Measurements from ENCODE around the gene VSTM2L. TPM values are rescaled to one million over a fixed set of nuclear protein-coding genes. Genes with fewer than 3 reads are reported as not detected.

Gene VSTM2L
- polyA plus RNA-seq, 3 donors: 0.82 to 3.3 (median 1.9) TPM

DNA sequence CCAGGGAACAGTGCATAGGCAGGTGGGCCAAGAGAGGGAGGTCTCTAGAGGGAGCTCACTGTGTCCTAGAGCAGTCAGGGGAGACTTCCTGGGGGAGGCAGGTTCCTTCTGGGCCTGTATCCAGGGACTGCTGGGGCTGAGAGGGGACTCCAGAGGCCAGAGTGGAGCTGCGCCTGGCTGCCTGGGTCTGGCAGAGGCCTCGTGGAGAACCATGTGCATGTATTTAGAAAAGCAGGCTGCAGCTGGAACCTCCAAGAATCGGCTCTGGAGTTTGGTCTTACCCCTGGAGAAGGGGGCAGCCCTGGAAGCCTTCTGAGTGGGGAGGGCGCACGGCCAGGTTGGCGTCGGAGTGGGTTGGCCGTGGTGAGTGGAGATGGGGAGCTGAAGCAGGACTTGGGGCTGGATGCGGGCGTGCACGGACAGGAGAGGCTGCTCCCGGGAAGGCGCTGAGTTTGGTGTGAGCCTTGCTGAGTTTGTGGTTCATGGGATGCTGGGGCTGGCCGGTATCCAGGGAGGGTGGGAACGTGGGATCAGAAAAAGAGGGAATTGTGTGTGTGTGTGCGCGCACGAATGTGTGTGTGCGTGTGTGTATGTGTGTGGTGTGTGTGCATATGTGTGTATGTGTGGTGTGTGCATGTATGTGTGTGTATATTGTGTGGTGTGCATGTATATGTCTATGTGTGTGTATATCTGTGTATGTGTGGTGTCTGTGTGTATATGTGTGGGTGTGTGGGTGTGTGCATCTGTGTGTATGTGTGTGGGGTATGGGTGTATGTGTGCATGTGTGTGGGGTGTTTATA lies 10.8 kb downstream of the VSTM2L start:
- no peak for DNase-seq (ENCODE audit: extremely low read depth in 1 of 11, low read depth in 9 of 11, low spot score in 4 of 11)

DNA sequence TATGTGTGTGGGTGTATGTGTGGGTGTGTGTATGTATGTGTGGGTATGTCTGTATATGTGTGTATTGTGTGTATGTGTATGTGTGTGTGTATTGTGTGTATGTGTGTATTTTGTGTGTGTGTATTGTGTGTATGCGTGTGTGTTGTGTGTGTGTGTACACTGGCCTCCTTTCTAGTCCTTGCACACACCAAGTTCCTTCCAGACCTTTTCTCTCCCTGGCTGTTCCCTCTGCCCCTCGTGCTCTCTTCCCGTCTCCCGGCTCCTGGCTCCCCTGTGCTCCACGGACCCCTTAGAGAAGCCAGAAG lies 11.4 kb downstream of the VSTM2L start:
- DNase-seq (ENCODE audit: extremely low read depth in 1 of 11, low read depth in 9 of 11, low spot score in 4 of 11): no peak

DNA sequence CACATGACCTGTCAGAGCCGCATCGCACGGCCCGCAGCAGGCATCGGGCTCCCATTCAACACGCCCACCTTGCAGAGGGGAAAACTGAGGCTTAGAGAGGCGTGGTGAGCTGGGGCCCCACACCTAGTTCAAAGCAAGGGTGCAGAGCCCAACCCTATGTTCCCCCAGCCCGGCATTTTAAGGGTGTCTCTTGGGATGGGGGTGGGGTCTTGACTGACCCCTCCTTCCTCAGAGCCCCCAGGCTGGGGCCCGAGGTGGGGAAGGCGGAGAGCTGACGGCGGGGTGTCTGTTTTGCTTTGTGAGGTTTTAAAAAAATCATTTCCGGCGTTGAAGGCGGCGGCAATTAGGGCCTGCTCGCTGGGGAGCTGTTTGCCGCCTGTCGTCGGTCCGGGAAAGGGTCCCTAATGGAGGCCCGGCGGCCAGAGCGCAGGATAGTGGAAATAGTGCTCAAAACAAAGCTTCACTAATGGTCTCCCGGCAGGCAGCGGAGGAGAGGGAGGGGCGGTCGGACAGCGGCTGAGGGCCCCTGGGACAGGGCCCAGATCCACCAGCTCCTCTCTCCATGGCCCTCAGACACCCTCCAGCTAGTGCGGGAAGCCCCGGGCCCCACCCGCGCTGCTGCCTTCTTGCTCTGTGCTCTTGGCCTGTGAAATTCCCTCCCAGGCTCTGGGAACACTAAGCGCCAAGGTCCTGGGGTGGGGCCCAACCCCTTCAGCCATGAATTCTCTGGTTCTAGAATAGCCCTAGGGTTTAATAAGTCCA lies 11.9 kb downstream of the VSTM2L start:
- peak in 1 of 11 donors; percentile 36 for DNase-seq (ENCODE audit: extremely low read depth in 1 of 11, low read depth in 9 of 11, low spot score in 4 of 11)

DNA sequence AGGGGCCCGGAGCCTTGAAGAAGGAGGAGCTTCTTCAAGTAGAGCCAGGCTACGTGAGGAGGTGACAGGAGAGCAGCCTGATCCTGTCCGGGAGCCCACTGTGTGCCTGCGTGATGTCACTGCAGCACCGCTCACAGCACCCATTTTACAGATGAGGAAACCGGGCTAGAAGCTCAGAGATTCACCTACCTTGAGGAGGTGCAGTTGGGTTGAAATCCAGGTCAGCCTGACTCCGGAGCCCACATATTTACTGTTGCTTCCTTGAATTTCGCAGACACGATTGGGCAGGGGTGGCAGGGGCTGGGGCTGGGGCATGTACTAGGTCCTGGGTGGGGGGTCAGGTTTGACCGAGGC lies 12.5 kb downstream of the VSTM2L start:
- DNase-seq (ENCODE audit: extremely low read depth in 1 of 11, low read depth in 9 of 11, low spot score in 4 of 11): no peak

DNA sequence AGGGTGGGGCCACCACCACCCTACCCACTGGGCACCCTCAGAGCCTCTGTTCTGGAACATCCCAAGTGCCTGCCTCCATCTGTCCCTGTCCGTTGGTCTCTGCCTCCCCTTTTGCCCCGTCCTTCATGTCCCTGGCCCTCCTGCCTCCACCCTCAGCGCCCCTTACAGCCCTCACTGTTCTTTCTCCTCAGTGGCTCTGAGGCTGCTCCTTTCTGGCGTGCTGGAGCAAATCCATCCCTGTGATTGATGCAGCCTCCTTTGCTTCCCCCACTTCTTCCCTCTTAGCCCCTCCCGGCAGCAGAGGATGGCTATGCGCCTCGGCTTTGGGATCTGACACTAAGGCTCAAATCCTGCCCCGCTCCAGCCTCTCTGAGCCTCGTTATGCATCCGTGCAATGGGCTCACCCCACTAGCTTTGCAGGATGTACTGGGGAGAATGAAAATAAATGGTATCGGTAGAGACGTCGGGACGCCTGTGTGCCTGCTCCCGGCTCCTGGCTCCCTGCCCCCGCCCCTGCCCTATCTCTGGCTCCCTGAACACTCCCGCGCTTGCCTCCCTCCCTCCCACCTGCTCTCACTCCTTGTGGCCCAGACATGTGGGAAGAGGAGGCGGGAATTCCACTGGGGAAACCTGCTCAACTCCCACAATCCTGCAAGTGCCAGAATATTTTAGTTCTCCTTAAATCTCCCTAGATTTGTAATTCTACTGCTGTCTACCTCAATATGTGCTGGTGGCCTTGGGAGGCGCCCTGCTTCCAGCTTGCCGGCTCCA lies 13.1 kb downstream of the VSTM2L start:
- no peak for DNase-seq (ENCODE audit: extremely low read depth in 1 of 11, low read depth in 9 of 11, low spot score in 4 of 11)

DNA sequence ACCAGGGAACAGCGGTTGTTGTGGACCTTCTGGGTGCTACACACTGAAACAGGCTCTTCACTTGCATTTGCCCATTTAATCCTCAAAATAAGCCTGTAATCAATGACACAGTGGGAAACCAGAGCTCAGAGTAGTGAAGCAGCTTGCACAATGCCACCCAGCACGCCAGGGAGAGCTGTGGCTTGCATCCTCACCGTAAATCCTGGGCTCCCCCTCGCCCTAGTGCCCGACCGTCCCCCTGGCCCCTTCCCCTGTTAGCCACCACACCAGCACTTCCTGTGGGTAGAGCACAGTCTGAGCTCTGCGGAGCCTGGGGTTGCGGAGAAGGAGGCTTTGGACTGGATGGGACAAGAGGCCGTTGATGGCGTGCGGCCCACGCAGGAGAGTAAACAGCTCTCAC lies 14.5 kb downstream of the VSTM2L start:
- DNase-seq (ENCODE audit: extremely low read depth in 1 of 11, low read depth in 9 of 11, low spot score in 4 of 11): no peak

DNA sequence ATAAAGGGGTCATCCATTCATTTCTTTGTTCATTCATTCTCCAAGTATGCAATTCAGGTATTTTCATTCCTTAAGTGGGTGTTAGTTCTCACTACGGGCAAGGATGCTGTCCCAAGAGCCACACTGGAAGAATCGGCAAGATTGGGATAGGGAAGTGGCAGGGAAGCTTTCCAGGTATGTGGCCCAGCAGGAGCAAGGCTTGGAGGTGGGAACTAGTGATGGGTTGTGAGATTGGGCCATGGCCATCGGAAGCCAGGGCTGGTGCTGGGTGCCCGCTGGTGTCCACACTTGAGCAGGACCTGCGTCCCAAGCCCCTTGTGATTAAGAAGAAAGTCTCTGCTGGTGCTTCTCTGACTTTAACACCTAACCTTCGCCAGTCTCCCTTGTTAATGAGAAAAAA lies 15.1 kb downstream of the VSTM2L start:
- no peak for DNase-seq (ENCODE audit: extremely low read depth in 1 of 11, low read depth in 9 of 11, low spot score in 4 of 11)

DNA sequence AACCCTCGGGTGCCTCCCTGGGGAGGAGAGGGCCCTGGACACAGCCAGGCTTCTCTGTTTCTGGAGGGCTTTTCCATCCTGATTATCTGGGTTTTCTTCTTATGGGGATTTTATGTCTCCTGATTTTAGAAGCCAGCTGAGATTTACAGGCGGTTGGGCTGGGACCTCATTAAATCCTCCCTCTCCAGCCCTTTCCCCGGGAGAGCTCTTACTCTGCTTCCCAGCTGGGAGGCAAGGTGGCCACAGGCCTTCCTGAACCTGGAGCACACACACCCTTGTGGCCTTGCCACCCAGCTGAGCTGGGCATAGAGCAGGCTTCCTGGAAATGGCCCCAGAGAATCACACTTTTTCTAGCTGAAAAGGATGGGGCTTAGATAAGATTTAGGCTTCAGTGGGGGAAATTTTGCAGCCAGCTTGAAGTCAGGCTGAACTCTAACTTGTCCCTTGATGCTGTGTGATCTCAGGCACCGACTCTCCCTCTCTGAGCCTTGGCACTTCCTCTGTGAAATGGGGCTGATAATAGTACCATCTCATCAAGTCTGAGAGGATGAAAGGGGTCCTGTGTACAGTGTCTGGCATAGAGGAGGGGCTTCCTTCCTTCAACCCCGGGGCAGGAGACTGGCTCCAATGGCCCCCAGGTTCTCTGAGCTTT lies 16.6 kb downstream of the VSTM2L start:
- peak in 1 of 11 donors; percentile 42 for DNase-seq (ENCODE audit: extremely low read depth in 1 of 11, low read depth in 9 of 11, low spot score in 4 of 11)

DNA sequence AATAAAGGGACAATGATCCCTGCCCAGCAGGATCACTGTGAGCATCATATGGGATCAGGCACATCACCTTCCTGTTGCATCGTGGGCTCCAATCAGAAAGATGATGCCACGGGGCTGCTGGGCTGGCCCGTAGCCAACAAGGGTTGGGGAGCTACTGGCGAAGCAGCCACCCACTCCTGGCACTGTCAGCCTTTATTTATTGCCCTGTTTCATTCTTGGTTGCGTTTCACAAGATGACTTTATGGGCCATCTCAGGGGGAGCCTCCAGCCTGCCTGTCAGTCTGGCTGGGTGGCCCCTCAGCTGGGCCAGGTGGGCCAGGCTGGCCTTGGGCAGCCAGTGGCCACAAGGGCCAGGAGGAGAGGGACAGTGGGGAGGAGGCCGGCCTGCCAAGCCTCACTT lies 17.3 kb downstream of the VSTM2L start:
- no peak for DNase-seq (ENCODE audit: extremely low read depth in 1 of 11, low read depth in 9 of 11, low spot score in 4 of 11)

DNA sequence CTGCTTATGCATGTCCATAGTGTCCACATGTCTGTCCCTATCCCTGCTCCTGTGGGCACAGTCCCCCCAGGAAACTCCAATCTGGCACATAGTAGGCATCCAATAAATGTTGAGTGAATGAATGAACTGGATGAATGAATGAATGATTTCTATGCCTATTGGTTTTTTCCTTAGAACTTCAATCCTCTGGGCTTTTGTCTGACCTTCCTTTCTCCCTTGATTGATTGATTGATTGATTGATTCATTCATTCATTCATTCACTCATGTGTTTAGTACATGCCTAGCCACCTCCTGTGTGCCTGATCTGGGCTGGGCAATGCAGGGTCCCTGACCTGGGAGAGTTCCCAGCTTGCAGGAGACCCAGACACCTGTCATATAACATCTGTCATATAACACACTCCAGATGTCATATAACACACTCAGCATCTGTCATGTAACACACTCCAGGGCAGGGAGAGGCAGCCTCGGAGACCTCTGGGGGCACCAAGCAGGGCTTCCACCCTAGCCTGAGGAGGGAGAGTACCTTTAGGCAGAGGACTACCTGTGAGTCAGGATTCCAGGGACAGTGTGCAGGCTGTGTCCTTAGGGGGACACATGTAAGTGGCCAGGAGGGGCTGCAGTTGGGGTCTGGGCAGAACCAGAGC lies 17.9 kb downstream of the VSTM2L start:
- DNase-seq (ENCODE audit: extremely low read depth in 1 of 11, low read depth in 9 of 11, low spot score in 4 of 11): no peak

DNA sequence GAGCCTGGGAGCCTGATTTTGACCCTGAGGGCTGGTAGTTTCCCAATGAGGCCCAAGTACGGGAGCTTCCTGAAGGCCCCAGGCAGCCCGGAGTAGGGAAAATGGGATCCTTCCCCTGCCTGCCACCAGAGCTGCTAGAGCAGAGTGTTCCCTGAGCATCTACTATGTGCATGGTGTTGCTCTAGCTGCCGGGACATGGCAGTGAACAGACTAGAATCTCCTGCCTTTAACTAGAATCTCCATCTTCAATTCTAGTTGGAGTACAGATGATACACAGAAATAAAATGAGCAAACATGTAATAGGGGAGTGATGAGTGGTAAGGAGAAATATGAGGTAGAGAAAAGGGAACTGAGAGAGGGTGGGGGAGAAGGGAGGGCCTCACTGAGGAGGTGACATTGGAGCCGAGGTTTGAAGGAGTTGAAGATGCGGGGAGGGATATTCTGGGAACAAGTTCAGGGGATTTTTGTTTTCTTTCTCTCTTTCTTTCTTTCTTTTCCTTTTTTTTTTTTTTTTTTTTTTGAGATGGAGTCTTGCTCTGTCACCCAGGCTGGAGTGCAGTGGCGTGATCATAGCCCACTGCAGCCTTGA lies 18.5 kb downstream of the VSTM2L start:
- DNase-seq (ENCODE audit: extremely low read depth in 1 of 11, low read depth in 9 of 11, low spot score in 4 of 11): no peak

DNA sequence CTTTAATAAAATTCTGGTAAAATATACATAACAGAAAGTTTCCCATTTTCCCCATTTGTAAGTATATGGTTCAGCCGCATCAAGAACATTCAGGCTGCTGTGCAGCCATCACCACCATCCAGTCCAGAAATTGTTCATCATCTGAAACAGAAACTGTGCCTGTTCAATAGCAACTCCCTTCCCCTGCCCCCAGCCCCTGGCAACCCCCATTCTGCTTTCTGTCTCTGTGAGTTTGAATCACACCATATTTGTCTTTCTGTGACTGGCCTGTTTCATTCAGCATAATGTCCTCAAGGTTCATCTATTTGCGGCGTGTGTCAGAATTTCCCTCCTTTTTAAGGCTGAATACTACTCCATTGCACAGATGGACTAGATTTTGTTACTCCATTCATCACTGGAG lies 19.1 kb downstream of the VSTM2L start:
- DNase-seq (ENCODE audit: extremely low read depth in 1 of 11, low read depth in 9 of 11, low spot score in 4 of 11): no peak

DNA sequence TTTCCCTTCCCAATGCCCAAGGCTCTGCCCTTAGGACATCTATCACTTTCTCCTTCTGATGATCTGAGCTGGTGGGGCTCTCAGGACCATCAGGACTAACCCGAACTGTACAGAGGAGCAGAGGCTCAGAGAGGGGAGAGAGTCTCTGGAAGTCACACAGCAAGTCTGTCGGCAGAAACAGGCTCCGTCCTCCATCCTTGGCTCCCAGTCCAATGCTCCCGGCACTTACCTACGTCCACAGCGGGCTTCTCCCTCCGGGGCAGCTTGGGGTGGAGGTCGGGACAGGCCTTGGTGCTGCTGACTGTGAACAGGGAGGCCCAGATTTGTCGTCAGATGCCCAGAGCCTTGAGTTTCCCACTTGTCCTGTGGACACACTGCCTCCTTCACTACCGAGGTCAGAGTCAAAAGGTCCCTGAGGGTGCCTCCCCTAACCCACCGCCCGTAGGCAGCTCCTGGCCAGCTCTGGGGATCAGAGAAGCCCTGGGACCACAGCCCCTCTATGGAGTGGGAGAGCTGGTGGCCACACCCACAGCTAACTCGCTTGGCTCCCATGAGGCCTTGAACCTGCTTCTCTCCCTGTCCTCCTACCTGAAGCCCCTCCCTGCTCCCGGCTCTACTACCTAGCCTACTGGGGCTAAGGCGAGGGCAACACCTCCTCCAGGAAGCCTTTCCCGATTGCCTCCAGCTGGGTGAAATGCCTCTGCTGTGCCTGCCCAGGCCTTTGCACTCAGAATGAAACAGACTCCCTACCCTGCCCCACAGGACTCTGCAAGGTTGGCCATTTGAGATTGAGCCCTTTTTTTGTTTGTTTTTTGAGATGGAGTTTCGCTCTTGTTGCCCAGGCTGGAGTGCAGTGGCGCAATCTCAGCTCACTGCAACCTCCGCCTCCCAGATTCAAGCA lies 22.6 kb downstream of the VSTM2L start:
- no peak for DNase-seq (ENCODE audit: extremely low read depth in 1 of 11, low read depth in 9 of 11, low spot score in 4 of 11)

DNA sequence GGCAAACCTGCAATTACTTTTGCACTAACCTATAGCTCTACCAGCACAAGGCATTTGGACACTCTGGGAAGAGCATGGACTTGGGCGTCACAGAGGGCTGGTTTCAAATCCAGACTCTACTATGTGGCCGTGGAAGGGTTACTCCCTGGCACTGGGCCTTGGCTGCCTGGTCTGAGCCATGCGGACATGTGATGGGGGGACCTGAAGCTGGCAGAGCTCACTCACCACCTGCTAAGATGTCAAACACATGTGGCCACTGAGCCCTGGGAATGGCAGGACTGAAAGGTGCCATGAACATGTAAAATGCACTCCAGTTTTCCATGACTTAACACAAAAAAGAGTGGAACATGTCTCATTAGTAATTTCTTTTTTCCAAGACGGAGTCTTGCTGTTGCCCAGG lies 23.7 kb downstream of the VSTM2L start:
- DNase-seq (ENCODE audit: extremely low read depth in 1 of 11, low read depth in 9 of 11, low spot score in 4 of 11): no peak

DNA sequence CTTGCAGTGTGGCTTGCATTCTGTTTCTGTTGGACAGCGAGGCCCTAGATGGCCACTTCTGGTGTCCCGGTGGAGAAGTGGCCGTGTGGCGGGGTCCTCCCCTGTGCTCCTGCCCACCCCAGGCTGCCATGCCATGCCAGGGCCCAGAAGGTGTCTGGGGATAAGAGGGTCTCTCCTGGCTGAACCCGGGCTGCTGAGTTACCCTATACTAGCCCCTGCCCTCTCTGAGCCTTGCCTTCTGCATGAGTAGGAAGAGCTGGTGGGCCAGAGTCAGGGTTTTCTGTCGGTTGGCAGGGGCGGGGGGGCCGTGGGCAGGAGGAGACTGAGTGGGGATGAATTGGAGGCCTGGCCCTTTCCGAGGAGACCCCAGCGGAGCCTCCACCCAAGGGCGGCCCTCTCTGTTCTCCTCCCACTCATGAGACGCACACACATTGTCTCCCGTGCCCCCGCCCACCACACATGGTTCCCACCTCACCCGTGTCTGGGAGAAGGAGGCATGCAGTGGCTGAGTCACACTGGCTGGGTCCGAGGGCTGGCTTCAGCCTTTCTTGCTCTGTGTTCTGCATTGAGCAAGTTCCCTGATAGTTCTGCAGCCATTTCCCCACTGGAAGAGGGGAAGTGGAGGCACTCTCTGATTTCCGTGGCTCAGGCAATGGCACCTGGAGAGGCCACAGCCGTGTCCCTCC lies 24.6 kb downstream of the VSTM2L start:
- DNase-seq (ENCODE audit: extremely low read depth in 1 of 11, low read depth in 9 of 11, low spot score in 4 of 11): no peak

DNA sequence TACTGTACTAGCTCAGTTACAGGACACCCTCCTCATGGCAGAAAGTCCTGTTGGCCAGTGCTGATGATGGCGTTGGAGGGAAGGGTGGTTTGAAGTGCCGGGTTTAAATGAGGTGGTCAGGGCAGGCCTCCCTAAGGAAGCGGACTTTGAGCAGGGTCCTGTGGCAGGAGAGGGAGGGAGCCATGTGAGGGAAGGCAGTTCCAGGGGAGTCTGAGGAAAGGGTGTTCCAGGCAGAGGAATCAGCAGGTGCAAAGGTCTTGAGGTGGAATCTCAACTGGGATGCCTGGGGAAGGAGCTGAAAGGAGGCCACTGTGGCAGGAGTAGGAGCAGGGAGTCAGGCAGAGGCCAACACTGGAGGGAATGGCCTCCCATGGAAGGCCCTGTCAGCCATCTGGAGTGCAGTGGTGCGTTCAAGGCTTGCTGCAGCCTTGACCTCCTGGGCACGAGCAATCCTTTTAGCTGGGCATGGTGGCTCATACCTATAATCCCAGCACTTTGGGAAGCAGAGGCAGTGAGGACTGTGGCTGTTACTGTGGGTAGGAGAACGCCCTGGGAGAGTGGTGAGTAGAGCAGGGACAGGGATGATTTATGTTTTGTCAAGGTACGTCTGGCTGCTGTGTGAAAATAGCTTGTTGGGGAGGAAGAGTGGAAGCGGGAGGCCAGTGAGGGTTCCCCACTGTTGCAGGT lies 26.2 kb downstream of the VSTM2L start:
- DNase-seq (ENCODE audit: extremely low read depth in 1 of 11, low read depth in 9 of 11, low spot score in 4 of 11): no peak

DNA sequence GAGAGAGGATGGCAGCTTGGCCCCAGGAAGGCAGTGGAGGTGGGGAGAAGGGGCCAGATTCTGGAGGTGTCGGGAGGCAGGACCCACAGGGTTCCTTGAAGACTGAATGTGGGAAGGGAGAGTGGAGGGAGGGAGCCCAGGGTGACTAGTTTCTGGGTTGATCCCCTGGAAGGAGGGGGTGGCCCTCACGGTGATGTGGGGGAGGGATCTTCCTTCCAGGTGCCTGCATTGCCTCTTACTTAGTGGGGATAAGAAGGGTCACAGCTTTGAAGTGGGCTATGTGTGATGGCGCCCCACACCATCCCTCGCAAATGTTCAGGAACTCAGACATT lies 26.7 kb downstream of the VSTM2L start:
- no peak for DNase-seq (ENCODE audit: extremely low read depth in 1 of 11, low read depth in 9 of 11, low spot score in 4 of 11)
